HPDE6-E6E7 (cell line): ENCODE data around the gene KPNA1.

ENCODE experiments used
- DNase-seq: peaks from one replicate; pipeline ENCODE4 v3.0.0; 2011; ENCODE audit warnings: missing footprints; ENCODE audit errors: extremely low spot score

Gene KPNA1

GRCh38 chr3:122415104-122415744 is 99.5 kb downstream of the KPNA1 start:
- DNase-seq, result peak; percentile 52

GRCh38 chr3:122414391-122414790 is 100.3 kb downstream of the KPNA1 start:
- no peak for DNase-seq

GRCh38 chr3:122410639-122411038 is 104.1 kb downstream of the KPNA1 start:
- no peak for DNase-seq

- DNase-seq, result no peak
Measured at GRCh38 chr3:122410111-122410510, 104.6 kb downstream of the KPNA1 start.

- no peak for DNase-seq
Measured at GRCh38 chr3:122409446-122409845, 105.3 kb downstream of the KPNA1 start.

GRCh38 chr3:122407946-122408345 is 106.8 kb downstream of the KPNA1 start:
- DNase-seq, result no peak

- no peak for DNase-seq
Measured at GRCh38 chr3:122406198-122406597, 108.5 kb downstream of the KPNA1 start.

- DNase-seq, result no peak
Measured at GRCh38 chr3:122405015-122405414, 109.7 kb downstream of the KPNA1 start.

GRCh38 chr3:122403489-122403888 is 111.2 kb downstream of the KPNA1 start:
- DNase-seq, result no peak

GRCh38 chr3:122398920-122399319 is 115.8 kb downstream of the KPNA1 start:
- DNase-seq, result no peak

- no peak for DNase-seq
Measured at GRCh38 chr3:122397201-122397600, 117.5 kb downstream of the KPNA1 start.

GRCh38 chr3:122396511-122396910 is 118.2 kb downstream of the KPNA1 start:
- no peak for DNase-seq

- no peak for DNase-seq
Measured at GRCh38 chr3:122395582-122395981, 119.2 kb downstream of the KPNA1 start.

- no peak for DNase-seq
Measured at GRCh38 chr3:122394173-122394572, 120.6 kb downstream of the KPNA1 start.

GRCh38 chr3:122392868-122393844 is 121.6 kb downstream of the KPNA1 start:
- no peak for DNase-seq

- no peak for DNase-seq
Measured at GRCh38 chr3:122391681-122392446, 122.9 kb downstream of the KPNA1 start.

- DNase-seq, result no peak
Measured at GRCh38 chr3:122390665-122391064, 124.1 kb downstream of the KPNA1 start.

- no peak for DNase-seq
Measured at GRCh38 chr3:122389892-122390291, 124.8 kb downstream of the KPNA1 start.

GRCh38 chr3:122389197-122389596 is 125.5 kb downstream of the KPNA1 start:
- no peak for DNase-seq

- no peak for DNase-seq
Measured at GRCh38 chr3:122387709-122388108, 127.0 kb downstream of the KPNA1 start.

GRCh38 chr3:122383771-122384697 is 130.7 kb downstream of the KPNA1 start, which contains the start of gene FAM162A:
TSS of gene FAM162A (plus strand) at chr3:122384182. CDS start at chr3:122384266, 84 bp downstream.
- DNase-seq, result peak; percentile 79
